Activated naive CD8-positive, alpha-beta T cell (primary cell): ENCODE measurements around the gene HDAC6.
A peak's percentile ranks its signal among the peaks of the same experiment; 100 is the strongest.

ENCODE experiments used
- H3K27ac Mint-ChIP-seq: one replicate; pipeline ENCODE4 v1.8.0; 2021; ENCODE audit warnings: mixed read lengths
- H3K27me3 Mint-ChIP-seq: one replicate; pipeline ENCODE4 v1.8.0; 2021; ENCODE audit warnings: mixed read lengths
- H3K36me3 Mint-ChIP-seq: one replicate; pipeline ENCODE4 v1.8.0; 2021; ENCODE audit warnings: mixed read lengths
- H3K4me1 Mint-ChIP-seq: one replicate; pipeline ENCODE4 v1.8.0; 2021; ENCODE audit warnings: low read depth, mixed read lengths
- H3K4me3 Mint-ChIP-seq: one replicate; pipeline ENCODE4 v1.8.0; 2021; ENCODE audit warnings: mild to moderate bottlenecking, mixed read lengths
- H3K9me3 Mint-ChIP-seq: one replicate; pipeline ENCODE4 v1.8.0; 2021; ENCODE audit warnings: low read depth, mixed read lengths

The HDAC6 gene

GRCh38 chrX:48801280-48802088 lies at the start of gene HDAC6:
HDAC6 (plus strand) TSS chrX:48802067; CDS start chrX:48802693, 626 bp downstream.
- Mint-ChIP-seq H3K27ac (peak within 1 kb of the TSS; percentile 98), H3K9me3 (no peaks in the 10 kb centered on the region), H3K4me1 (peaks cover 16% of the 10 kb centered on the region), H3K36me3 (no peaks in the 10 kb centered on the region), H3K27me3 (no peaks in the 10 kb centered on the region), H3K4me3 (peak within 1 kb of the TSS; percentile 96)

- H3K9me3 Mint-ChIP-seq, result no peaks in the 10 kb centered on the region
- H3K27ac Mint-ChIP-seq, result no peak overlapping the region
Observed at GRCh38 chrX:48752498-48752897, 49.4 kb upstream of the HDAC6 start.

GRCh38 chrX:48753708-48754228 lies 48.1 kb upstream of the HDAC6 start:
- no peaks in the 10 kb centered on the region for H3K4me1 Mint-ChIP-seq
- H3K27ac Mint-ChIP-seq, result no peak overlapping the region
- H3K27me3 Mint-ChIP-seq, result no peaks in the 10 kb centered on the region
- no peak overlapping the region for H3K4me3 Mint-ChIP-seq
- H3K36me3 Mint-ChIP-seq, result no peaks in the 10 kb centered on the region
- H3K9me3 Mint-ChIP-seq, result no peaks in the 10 kb centered on the region

More at GRCh38 chrX:48752498-48752897, 49.4 kb upstream of the HDAC6 start:
- no peaks in the 10 kb centered on the region for H3K27me3 Mint-ChIP-seq
- no peaks in the 10 kb centered on the region for H3K36me3 Mint-ChIP-seq
- no peak overlapping the region for H3K4me3 Mint-ChIP-seq
- no peaks in the 10 kb centered on the region for H3K4me1 Mint-ChIP-seq

- Mint-ChIP-seq H3K27ac (no peak overlapping the region), H3K27me3 (no peaks in the 10 kb centered on the region), H3K4me3 (no peak overlapping the region), H3K4me1 (no peaks in the 10 kb centered on the region), H3K9me3 (no peaks in the 10 kb centered on the region), H3K36me3 (no peaks in the 10 kb centered on the region)
Observed at GRCh38 chrX:48754238-48754637, 47.6 kb upstream of the HDAC6 start.

- no peaks in the 10 kb centered on the region for H3K36me3 Mint-ChIP-seq
- no peak within 1 kb of the TSS for H3K4me3 Mint-ChIP-seq
- no peaks in the 10 kb centered on the region for H3K4me1 Mint-ChIP-seq
- no peaks in the 10 kb centered on the region for H3K9me3 Mint-ChIP-seq
- no peaks in the 10 kb centered on the region for H3K27me3 Mint-ChIP-seq
- no peak within 1 kb of the TSS for H3K27ac Mint-ChIP-seq
Observed at GRCh38 chrX:48761674-48762471, 40.0 kb upstream of the HDAC6 start, which contains the start of gene GLOD5. GLOD5 (plus strand) TSS chrX:48761747; CDS start chrX:48761791, 44 bp downstream.

GRCh38 chrX:48769230-48769629 lies 32.6 kb upstream of the HDAC6 start:
- Mint-ChIP-seq H3K4me1 (no peaks in the 10 kb centered on the region), H3K9me3 (no peaks in the 10 kb centered on the region), H3K27me3 (no peaks in the 10 kb centered on the region), H3K36me3 (no peaks in the 10 kb centered on the region), H3K27ac (no peak overlapping the region), H3K4me3 (no peak overlapping the region)

GRCh38 chrX:48770296-48770695 lies 31.6 kb upstream of the HDAC6 start:
- Mint-ChIP-seq H3K9me3 (no peaks in the 10 kb centered on the region), H3K4me1 (no peaks in the 10 kb centered on the region), H3K4me3 (no peak overlapping the region), H3K36me3 (no peaks in the 10 kb centered on the region), H3K27me3 (no peaks in the 10 kb centered on the region), H3K27ac (no peak overlapping the region)

GRCh38 chrX:48772602-48773001 lies 29.3 kb upstream of the HDAC6 start:
- no peak overlapping the region for H3K4me3 Mint-ChIP-seq
- no peaks in the 10 kb centered on the region for H3K36me3 Mint-ChIP-seq
- no peaks in the 10 kb centered on the region for H3K4me1 Mint-ChIP-seq
- no peak overlapping the region for H3K27ac Mint-ChIP-seq
- H3K9me3 Mint-ChIP-seq, result no peaks in the 10 kb centered on the region
- H3K27me3 Mint-ChIP-seq, result no peaks in the 10 kb centered on the region

- H3K27ac Mint-ChIP-seq, result no peak overlapping the region
- H3K4me3 Mint-ChIP-seq, result no peak overlapping the region
- no peaks in the 10 kb centered on the region for H3K36me3 Mint-ChIP-seq
- H3K9me3 Mint-ChIP-seq, result no peaks in the 10 kb centered on the region
- H3K4me1 Mint-ChIP-seq, result no peaks in the 10 kb centered on the region
- no peaks in the 10 kb centered on the region for H3K27me3 Mint-ChIP-seq
Observed at GRCh38 chrX:48776818-48777439, 24.9 kb upstream of the HDAC6 start.

- Mint-ChIP-seq H3K4me3 (no peak overlapping the region), H3K4me1 (no peaks in the 10 kb centered on the region), H3K36me3 (no peaks in the 10 kb centered on the region), H3K27ac (no peak overlapping the region), H3K27me3 (no peaks in the 10 kb centered on the region), H3K9me3 (no peaks in the 10 kb centered on the region)
Observed at GRCh38 chrX:48779399-48779798, 22.5 kb upstream of the HDAC6 start.

- Mint-ChIP-seq H3K4me3 (no peak overlapping the region), H3K36me3 (no peaks in the 10 kb centered on the region), H3K9me3 (no peaks in the 10 kb centered on the region), H3K4me1 (no peaks in the 10 kb centered on the region), H3K27me3 (no peaks in the 10 kb centered on the region), H3K27ac (no peak overlapping the region)
Observed at GRCh38 chrX:48781705-48782104, 20.2 kb upstream of the HDAC6 start.

GRCh38 chrX:48782216-48782615 lies 19.7 kb upstream of the HDAC6 start:
- Mint-ChIP-seq H3K4me3 (no peak overlapping the region), H3K9me3 (no peaks in the 10 kb centered on the region)

GRCh38 chrX:48782795-48783194 lies 19.1 kb upstream of the HDAC6 start:
- Mint-ChIP-seq H3K4me1 (no peaks in the 10 kb centered on the region), H3K27me3 (no peaks in the 10 kb centered on the region), H3K9me3 (no peaks in the 10 kb centered on the region), H3K36me3 (no peaks in the 10 kb centered on the region), H3K27ac (no peak overlapping the region), H3K4me3 (no peak overlapping the region)

More at GRCh38 chrX:48782216-48782615, 19.7 kb upstream of the HDAC6 start:
- H3K27me3 Mint-ChIP-seq, result no peaks in the 10 kb centered on the region
- no peaks in the 10 kb centered on the region for H3K36me3 Mint-ChIP-seq
- no peaks in the 10 kb centered on the region for H3K4me1 Mint-ChIP-seq
- H3K27ac Mint-ChIP-seq, result no peak overlapping the region

- H3K27ac Mint-ChIP-seq, result no peak overlapping the region
- peaks cover 11% of the 10 kb centered on the region for H3K4me1 Mint-ChIP-seq
- no peaks in the 10 kb centered on the region for H3K27me3 Mint-ChIP-seq
- no peaks in the 10 kb centered on the region for H3K9me3 Mint-ChIP-seq
- no peak overlapping the region for H3K4me3 Mint-ChIP-seq
- no peaks in the 10 kb centered on the region for H3K36me3 Mint-ChIP-seq
Observed at GRCh38 chrX:48784726-48785125, 17.1 kb upstream of the HDAC6 start.

GRCh38 chrX:48785186-48785539 lies 16.7 kb upstream of the HDAC6 start:
- H3K27me3 Mint-ChIP-seq, result no peaks in the 10 kb centered on the region
- no peak overlapping the region for H3K27ac Mint-ChIP-seq
- H3K36me3 Mint-ChIP-seq, result no peaks in the 10 kb centered on the region
- no peaks in the 10 kb centered on the region for H3K9me3 Mint-ChIP-seq
- peaks cover 15% of the 10 kb centered on the region for H3K4me1 Mint-ChIP-seq
- no peak overlapping the region for H3K4me3 Mint-ChIP-seq
